K562 (cell line): ENCODE measurements around the gene SFT2D2. TPM values are rescaled to one million over a fixed set of nuclear protein-coding genes. Genes with fewer than 3 reads are reported as not detected.

Source experiments
- ATAC-seq: fragments of 200-7000 bp; cut with Tn5 transposase; 3 replicates; pipeline ENCODE4 v1.9.1; 2020; ENCODE audit warnings: moderate library complexity
- BruUV-seq: library from RNA; stranded (reverse); fragments of 400-500 nt; replicated peaks from 2 replicates; lab custom pipeline; 2021; lab: Mats Ljungman, UMichigan
- CTCF ChIA-PET: fragments of 300-600 bp; formaldehyde crosslinking; extraction: SDS; loops from one replicate; lab custom pipeline; 2021; ENCODE audit warnings: low intra/inter-chr PET ratio; lab: Yijun Ruan, JAX
- POLR2A ChIA-PET: fragments of 300-600, 350-650 bp; sonication (Branson Sonifier 250); formaldehyde crosslinking; extraction: SDS; loops from one replicate; lab custom pipeline; 2021; ENCODE audit warnings: antibody characterized with exemption, inconsistent platforms; lab: Yijun Ruan, JAX
- DNase-seq, 4 experiments: peaks; one replicate each; pipeline versions ENCODE4 v3.0.0 to v3.0.0-alpha.2; 2011 to 2018; ENCODE audit warnings: low spot score in 3 of 4, mixed read lengths in 3 of 4; ENCODE audit errors: extremely low read depth in 1 of 4
- FAIRE-seq: peaks from 2 replicates; lab custom pipeline; 2011; peaks lifted over from hg19 to GRCh38; lab: Jason Lieb, UNC
- H2AFZ ChIP-seq: 2 replicates; pipeline ENCODE4 v1.6.0; 2011; ENCODE audit warnings: low read depth, low read length, control low read depth, inconsistent platforms
- H3K27ac ChIP-seq: fragments of 200-600 bp; 3 replicates; pipeline ENCODE4 v1.8.0; 2011; ENCODE audit warnings: low read depth, mild to moderate bottlenecking, control low read depth, inconsistent platforms, low read length, moderate library complexity, mixed read lengths; ENCODE audit errors: extremely low read depth
- H3K27me3 ChIP-seq, 2 experiments: fragments of 300-600 bp in 1 of 2; 2 replicates in 1 of 2; 3 replicates in 1 of 2; pipeline versions ENCODE4 v1.6.0 to v1.8.0; 2011; ENCODE audit warnings: inconsistent platforms in 2 of 2, low read length in 2 of 2, mild to moderate bottlenecking in 1 of 2, mixed read lengths in 1 of 2, moderate library complexity in 1 of 2; ENCODE audit not compliant: control insufficient read depth in 2 of 2, insufficient read depth in 2 of 2
- H3K36me3 ChIP-seq: fragments of 300-600 bp; 3 replicates; pipeline ENCODE4 v1.8.0; 2011; ENCODE audit warnings: mild to moderate bottlenecking, low read length, inconsistent platforms; ENCODE audit not compliant: control insufficient read depth, insufficient read depth
- H3K4me1 ChIP-seq, 2 experiments: fragments of 200-600 bp in 1 of 2; replicated peaks in 1 of 2; 2 replicates in 1 of 2; 3 replicates in 1 of 2; pipeline versions ENCODE4 v1.5.1 to v1.8.0; 2011; ENCODE audit warnings: inconsistent platforms in 2 of 2, low read length in 2 of 2, mild to moderate bottlenecking in 1 of 2, mixed read lengths in 1 of 2, moderate library complexity in 1 of 2; ENCODE audit not compliant: control insufficient read depth in 2 of 2, insufficient read depth in 2 of 2
- H3K4me2 ChIP-seq: 2 replicates; pipeline ENCODE4 v1.6.1; 2011; ENCODE audit warnings: low read length, control low read depth, inconsistent platforms, mixed read lengths; ENCODE audit not compliant: insufficient read depth
- H3K4me3 ChIP-seq: fragments of 200-600 bp; sonication (generic), shearing (Covaris generic); 2 replicates; pipeline ENCODE4 v1.5.1; 2016; ENCODE audit warnings: control low read depth, inconsistent platforms
- H3K79me2 ChIP-seq: fragments of 200-600 bp; 3 replicates; pipeline ENCODE4 v1.8.0; 2011; ENCODE audit warnings: low read length, inconsistent platforms; ENCODE audit not compliant: control insufficient read depth, insufficient read depth
- H3K9ac ChIP-seq, 2 experiments: 2 replicates each; pipeline versions ENCODE4 v1.6.0 to v1.6.1; 2011; ENCODE audit warnings: low read depth in 2 of 2, low read length in 2 of 2, control low read depth in 1 of 2, inconsistent platforms in 1 of 2, mild to moderate bottlenecking in 1 of 2, mixed read lengths in 1 of 2; ENCODE audit not compliant: insufficient read depth in 1 of 2
- H3K9me1 ChIP-seq: one replicate; pipeline ENCODE4 v1.6.0; 2011; ENCODE audit warnings: inconsistent platforms, mild to moderate bottlenecking, low read length, moderate library complexity; ENCODE audit not compliant: control insufficient read depth, insufficient read depth
- H3K9me3 ChIP-seq: replicated peaks from 2 replicates; pipeline ENCODE4 v1.5.1; 2011; ENCODE audit warnings: low read depth, low read length, inconsistent platforms; ENCODE audit not compliant: control insufficient read depth, insufficient read depth
- H4K20me1 ChIP-seq: replicated peaks from 2 replicates; pipeline ENCODE4 v1.6.1; 2011; ENCODE audit warnings: low read length, inconsistent platforms, mixed read lengths; ENCODE audit not compliant: control insufficient read depth, insufficient read depth
- AFF1 ChIP-seq, 2 experiments: fragments of 450-650 bp; IDR thresholded peaks; 2 replicates each; pipeline ENCODE4 v1.6.1; 2018; ENCODE audit warnings: mild to moderate bottlenecking in 2 of 2, low read depth in 1 of 2; ENCODE audit not compliant: partially characterized antibody in 2 of 2
- CBFA2T2 ChIP-seq: fragments of 450-650 bp; conservative IDR thresholded peaks from 2 replicates; pipeline ENCODE4 v1.6.1; 2017; ENCODE audit warnings: mild to moderate bottlenecking
- RB1 ChIP-seq: fragments of 450-650 bp; IDR thresholded peaks from 2 replicates; pipeline ENCODE4 v1.6.1; 2017; ENCODE audit warnings: low read depth, mild to moderate bottlenecking
- RBM34 ChIP-seq: fragments of 200-400 bp; formaldehyde crosslinking; IDR thresholded peaks from 2 replicates; pipeline ENCODE4 v1.6.1; 2018; ENCODE audit warnings: low read length, borderline replicate concordance; ENCODE audit not compliant: insufficient read depth
- ZKSCAN1 ChIP-seq: fragments of 150-350 bp; IDR thresholded peaks from 2 replicates; pipeline ENCODE4 v1.6.1; 2016; ENCODE audit warnings: low read depth, low read length
- WGBS: fragments of 100-300 bp; shearing (Covaris generic); methylation state at CpG from one replicate; pipeline ENCODE4 v1.1.6; 2016; ENCODE audit warnings: low coverage, mixed read lengths; ENCODE audit not compliant: insufficient coverage; ENCODE audit errors: missing lambda C conversion rate; 5-methylcytosine and 5-hydroxymethylcytosine counted together
- in situ Hi-C: fragments of 300-500 bp; cut with MboI; formaldehyde crosslinking; loops from 4 replicates; pipeline ENCODE4 v1.15.0; 2018; ENCODE audit warnings: inconsistent platforms, mixed read lengths
- intact Hi-C: fragments of 100-400 bp; cut with micrococcal nuclease; formaldehyde crosslinking; loops from 2 replicates; pipeline ENCODE4 v1.14.2; 2022
- polyA plus RNA-seq, 8 experiments: library from polyadenylated mRNA; depleted of rRNA in 4 of 8; stranded (reverse) in 5 of 8; unstranded in 3 of 8; fragments of >200 nt; fragmentation: Nextera tagmentation in 2 of 8; fragmentation: Illumina TruSeq in 1 of 8; extraction: Ambion mirVana in 2 of 8; extraction: Trizol in 1 of 8; gene quantifications; 2 replicates each; pipeline versions ENCODE4 v1.2.1 to v1.2.3, GENCODE V29; 2011 to 2014; ENCODE audit warnings: inconsistent platforms in 1 of 8, missing spikeins in 1 of 8
- total RNA-seq, 7 experiments: library from RNA; depleted of rRNA in 6 of 7; stranded (reverse); fragments of >200 nt in 6 of 7; fragmentation: Illumina TruSeq in 2 of 7; extraction: Trizol in 2 of 7; gene quantifications; 2 replicates each; pipeline versions ENCODE4 v1.2.1 to v1.2.3, GENCODE V29; 2011 to 2021; ENCODE audit warnings: low replicate concordance in 1 of 7

The SFT2D2 gene
- total and polyA plus RNA-seq, 9 of the 15 experiments (the other 6 are each of a cell fraction or from before 2014, with no cell fraction given), result 3.4 to 50.1 (median 21.6) TPM

DNA sequence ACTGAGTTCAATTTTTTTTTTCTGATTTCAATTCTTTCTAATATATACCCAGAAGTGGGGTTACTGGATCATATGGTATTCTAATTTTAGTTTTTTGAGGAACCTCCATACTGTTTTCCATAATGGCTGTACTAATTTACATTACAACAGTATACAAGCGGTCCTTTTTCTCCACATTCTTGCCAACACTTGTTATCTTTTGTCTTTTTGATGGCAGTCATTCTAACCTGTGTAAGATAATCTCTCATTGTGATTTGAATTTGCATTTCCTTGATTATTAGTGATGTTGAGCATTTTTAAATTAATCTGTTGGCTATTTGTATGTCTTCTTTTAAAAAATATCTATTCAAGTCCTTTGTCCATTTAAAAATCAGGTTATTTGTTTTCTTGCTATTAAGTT is 33.8 kb downstream of the SFT2D2 start:
- no peak overlapping the region for H2AFZ ChIP-seq
- DNase-seq, result no peak
- POLR2A ChIA-PET, result interaction anchor here (1.4 kb wide), 1 partner anchor 17 kb away, joined by 4 read pairs; no protein-coding TSS in a partner anchor
- H3K4me2 ChIP-seq, result no peak overlapping the region
- H3K9me3 ChIP-seq, result peaks cover 2% of the 10 kb centered on the region
- ATAC-seq, result no peak
- H3K36me3 ChIP-seq, result no peaks in the 10 kb centered on the region; the same call in 2 of the 3 replicates
- H3K9me1 ChIP-seq, result no peaks in the 10 kb centered on the region
- WGBS, result 62% methylated on average over 1 of the region's 1 CpG
- in situ Hi-C loops, result no loop called here
- no peak overlapping the region for H3K4me3 ChIP-seq
- no peaks in the 10 kb centered on the region for H3K79me2 ChIP-seq
- no peak overlapping the region for H3K9ac ChIP-seq
- H3K27me3 ChIP-seq, result no peaks in the 10 kb centered on the region
- H4K20me1 ChIP-seq, result no peaks in the 10 kb centered on the region
- no TSS peak for BruUV-seq
- no peak for TF ChIP-seq CBFA2T2
- TF ChIP-seq AFF1 (IDR thresholded peaks at IDR 0.05; ENCODE audit: low read depth in 1 of 2, partially characterized antibody in 2 of 2), result no peak
- no peak for TF ChIP-seq RBM34
- no peak for TF ChIP-seq ZKSCAN1
- TF ChIP-seq RB1, result no peak
- TF ChIP-seq, all 486 proteins: peak for 0
- no peak overlapping the region for H3K27ac ChIP-seq
- no peaks in the 10 kb centered on the region for H3K4me1 ChIP-seq
- intact Hi-C loops, result no loop called here
- CTCF ChIA-PET, result no interaction called here
- FAIRE-seq, result no peak
